22Rv1 (cell line): ENCODE data around the gene FNBP1.

Experiments
- CTCF ChIP-seq: fragments of 450-650 bp; IDR thresholded peaks from 2 replicates; pipeline ENCODE4 v1.5.1; 2017; ENCODE audit warnings: mild to moderate bottlenecking
- ZFX ChIP-seq: fragments of 450-650 bp; IDR thresholded peaks from 2 replicates; pipeline ENCODE4 v1.6.1; 2017; ENCODE audit warnings: antibody characterized with exemption, borderline replicate concordance

- no peak for TF ChIP-seq CTCF
- TF ChIP-seq ZFX: no peak
These were observed 192.0 kb downstream of the FNBP1 start for GRCh38 chr9:129850821-129851550.
